ENCODE measurements around the gene ROGDI.

The ROGDI gene

GRCh38 chr16:4755687-4756086, 46.7 kb downstream of the ROGDI start:
- no peak for TF ChIP-seq POLR2AphosphoS5 (IDR thresholded peaks at IDR 0.05; ENCODE audit: low read depth, low read length)
- TF ChIP-seq POLR2A (IDR thresholded peaks at IDR 0.05; ENCODE audit: low read depth, low read length): no peak
- no peak for TF ChIP-seq TAF1 (IDR thresholded peaks at IDR 0.05; ENCODE audit: borderline replicate concordance, low read depth, low read length)
- DNase-seq (ENCODE audit: insufficient read length): no peak
- FAIRE-seq: no peak

- TF ChIP-seq POLR2A (IDR thresholded peaks at IDR 0.05; ENCODE audit: low read depth, low read length): no peak
- TF ChIP-seq POLR2AphosphoS5 (IDR thresholded peaks at IDR 0.05; ENCODE audit: low read depth, low read length): no peak
- TF ChIP-seq TAF1 (IDR thresholded peaks at IDR 0.05; ENCODE audit: borderline replicate concordance, low read depth, low read length): no peak
- DNase-seq (ENCODE audit: insufficient read length) (no peak), FAIRE-seq (no peak)
These were observed 47.6 kb downstream of the ROGDI start for GRCh38 chr16:4754865-4755264.

- FAIRE-seq (no peak), DNase-seq (ENCODE audit: insufficient read length) (no peak)
- TF ChIP-seq TAF1 (IDR thresholded peaks at IDR 0.05; ENCODE audit: borderline replicate concordance, low read depth, low read length): no peak
- TF ChIP-seq POLR2AphosphoS5 (IDR thresholded peaks at IDR 0.05; ENCODE audit: low read depth, low read length): no peak
- TF ChIP-seq POLR2A (IDR thresholded peaks at IDR 0.05; ENCODE audit: low read depth, low read length): no peak
These were observed 49.2 kb downstream of the ROGDI start for GRCh38 chr16:4753227-4753626.

- TF ChIP-seq TAF1 (IDR thresholded peaks at IDR 0.05; ENCODE audit: borderline replicate concordance, low read depth, low read length) (no peak), POLR2AphosphoS5 (IDR thresholded peaks at IDR 0.05; ENCODE audit: low read depth, low read length) (no peak), POLR2A (IDR thresholded peaks at IDR 0.05; ENCODE audit: low read depth, low read length) (no peak)
- FAIRE-seq (no peak), DNase-seq (ENCODE audit: insufficient read length) (no peak)
These were observed 49.9 kb downstream of the ROGDI start for GRCh38 chr16:4752351-4753100.

- no peak for TF ChIP-seq TAF1 (IDR thresholded peaks at IDR 0.05; ENCODE audit: borderline replicate concordance, low read depth, low read length)
- no peak for TF ChIP-seq POLR2A (IDR thresholded peaks at IDR 0.05; ENCODE audit: low read depth, low read length)
- no peak for TF ChIP-seq POLR2AphosphoS5 (IDR thresholded peaks at IDR 0.05; ENCODE audit: low read depth, low read length)
- FAIRE-seq (no peak), DNase-seq (ENCODE audit: insufficient read length) (no peak)
These were observed 51.5 kb downstream of the ROGDI start for GRCh38 chr16:4750896-4751295.

- DNase-seq (ENCODE audit: insufficient read length): no peak
- FAIRE-seq: no peak
These were observed 52.7 kb downstream of the ROGDI start for GRCh38 chr16:4749700-4750257.

GRCh38 chr16:4748682-4749411, 53.6 kb downstream of the ROGDI start:
- no peak for DNase-seq (ENCODE audit: insufficient read length)
- TF ChIP-seq TAF1 (IDR thresholded peaks at IDR 0.05; ENCODE audit: borderline replicate concordance, low read depth, low read length) (no peak), POLR2AphosphoS5 (IDR thresholded peaks at IDR 0.05; ENCODE audit: low read depth, low read length) (no peak), POLR2A (IDR thresholded peaks at IDR 0.05; ENCODE audit: low read depth, low read length) (no peak)
- FAIRE-seq: no peak

More at GRCh38 chr16:4749700-4750257, 52.7 kb downstream of the ROGDI start:
- TF ChIP-seq POLR2A (IDR thresholded peaks at IDR 0.05; ENCODE audit: low read depth, low read length) (no peak), TAF1 (IDR thresholded peaks at IDR 0.05; ENCODE audit: borderline replicate concordance, low read depth, low read length) (no peak), POLR2AphosphoS5 (IDR thresholded peaks at IDR 0.05; ENCODE audit: low read depth, low read length) (no peak)

DNA sequence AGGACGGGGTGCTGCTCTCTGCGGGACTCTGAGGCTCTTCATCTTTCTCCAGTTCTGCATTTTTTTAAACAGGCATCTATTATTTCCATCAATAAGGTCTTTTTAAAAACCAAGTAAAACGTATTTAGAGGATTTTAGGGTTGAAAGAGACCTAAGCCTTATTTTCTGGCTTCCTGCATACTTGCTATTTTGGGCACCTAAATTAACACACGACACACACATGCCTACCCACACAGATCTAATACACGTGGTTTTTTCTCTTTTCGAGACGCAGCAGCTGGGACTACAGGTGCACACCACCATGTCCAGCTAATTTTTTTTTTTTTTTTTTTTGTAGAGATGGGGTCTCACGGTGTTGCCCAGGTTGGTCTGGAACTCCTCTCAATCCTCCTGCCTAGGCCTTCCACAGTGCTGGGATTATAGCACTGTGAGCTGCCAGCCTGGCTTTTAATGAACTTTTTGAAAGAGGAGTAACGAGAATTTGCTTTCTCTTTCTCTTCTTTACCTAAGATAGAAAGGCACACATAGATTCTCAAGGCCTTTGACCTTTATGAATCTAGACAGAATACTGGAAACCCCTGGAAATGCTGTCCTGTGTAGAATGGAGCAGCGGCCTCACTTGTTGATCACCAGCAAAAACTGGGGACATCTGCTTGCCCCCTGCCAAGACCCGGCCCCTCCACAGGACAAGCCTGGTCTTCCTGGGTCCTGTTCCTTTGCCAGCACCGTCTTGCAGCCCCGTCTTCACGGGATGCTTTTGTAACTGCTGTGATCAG, 54.3 kb downstream of the ROGDI start:
- DNase-seq (ENCODE audit: insufficient read length): no peak
- no peak for FAIRE-seq
- TF ChIP-seq POLR2A (IDR thresholded peaks at IDR 0.05; ENCODE audit: low read depth, low read length): no peak
- no peak for TF ChIP-seq POLR2AphosphoS5 (IDR thresholded peaks at IDR 0.05; ENCODE audit: low read depth, low read length)
- TF ChIP-seq TAF1 (IDR thresholded peaks at IDR 0.05; ENCODE audit: borderline replicate concordance, low read depth, low read length): no peak

DNA sequence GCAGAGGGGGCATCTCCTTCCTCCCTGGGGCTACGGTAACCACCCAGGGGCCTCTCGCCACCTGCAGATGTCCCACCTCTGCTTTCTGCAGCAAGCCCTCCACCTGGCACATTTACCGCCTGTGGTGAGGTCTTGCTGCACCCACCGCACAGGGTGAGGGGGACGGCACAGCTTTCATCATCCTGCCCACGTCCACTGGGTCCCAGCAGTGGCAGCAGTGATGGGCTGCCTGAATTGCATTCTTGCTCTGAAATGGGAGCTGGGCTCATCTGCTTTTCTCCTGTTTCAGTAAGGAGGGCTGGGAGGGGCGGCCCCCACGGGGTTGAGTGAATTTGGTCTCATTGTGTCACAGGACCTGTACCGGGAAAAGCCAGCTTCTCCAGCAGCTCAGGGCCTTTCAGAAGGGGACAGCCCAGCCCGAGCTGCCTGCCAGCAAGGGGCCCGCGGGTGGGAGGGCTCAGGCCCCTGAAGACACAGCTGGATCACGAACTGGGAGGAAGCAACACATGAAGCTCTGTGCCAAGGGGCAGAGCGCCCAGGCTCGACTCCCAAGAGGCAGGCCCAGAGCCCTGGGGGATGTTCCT, 55.4 kb downstream of the ROGDI start:
- TF ChIP-seq TAF1 (IDR thresholded peaks at IDR 0.05; ENCODE audit: borderline replicate concordance, low read depth, low read length): no peak
- no peak for TF ChIP-seq POLR2A (IDR thresholded peaks at IDR 0.05; ENCODE audit: low read depth, low read length)
- TF ChIP-seq POLR2AphosphoS5 (IDR thresholded peaks at IDR 0.05; ENCODE audit: low read depth, low read length): no peak
- FAIRE-seq (no peak), DNase-seq (ENCODE audit: insufficient read length) (no peak)
